Measurements from ENCODE around the gene TCEANC.
"Not testable (repeated sequence)": the region's sequence is repeated elsewhere in the genome, so short reads cannot be mapped to it uniquely, and the experiment has no call there.

The TCEANC gene, protein sequence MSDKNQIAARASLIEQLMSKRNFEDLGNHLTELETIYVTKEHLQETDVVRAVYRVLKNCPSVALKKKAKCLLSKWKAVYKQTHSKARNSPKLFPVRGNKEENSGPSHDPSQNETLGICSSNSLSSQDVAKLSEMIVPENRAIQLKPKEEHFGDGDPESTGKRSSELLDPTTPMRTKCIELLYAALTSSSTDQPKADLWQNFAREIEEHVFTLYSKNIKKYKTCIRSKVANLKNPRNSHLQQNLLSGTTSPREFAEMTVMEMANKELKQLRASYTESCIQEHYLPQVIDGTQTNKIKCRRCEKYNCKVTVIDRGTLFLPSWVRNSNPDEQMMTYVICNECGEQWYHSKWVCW

DNA sequence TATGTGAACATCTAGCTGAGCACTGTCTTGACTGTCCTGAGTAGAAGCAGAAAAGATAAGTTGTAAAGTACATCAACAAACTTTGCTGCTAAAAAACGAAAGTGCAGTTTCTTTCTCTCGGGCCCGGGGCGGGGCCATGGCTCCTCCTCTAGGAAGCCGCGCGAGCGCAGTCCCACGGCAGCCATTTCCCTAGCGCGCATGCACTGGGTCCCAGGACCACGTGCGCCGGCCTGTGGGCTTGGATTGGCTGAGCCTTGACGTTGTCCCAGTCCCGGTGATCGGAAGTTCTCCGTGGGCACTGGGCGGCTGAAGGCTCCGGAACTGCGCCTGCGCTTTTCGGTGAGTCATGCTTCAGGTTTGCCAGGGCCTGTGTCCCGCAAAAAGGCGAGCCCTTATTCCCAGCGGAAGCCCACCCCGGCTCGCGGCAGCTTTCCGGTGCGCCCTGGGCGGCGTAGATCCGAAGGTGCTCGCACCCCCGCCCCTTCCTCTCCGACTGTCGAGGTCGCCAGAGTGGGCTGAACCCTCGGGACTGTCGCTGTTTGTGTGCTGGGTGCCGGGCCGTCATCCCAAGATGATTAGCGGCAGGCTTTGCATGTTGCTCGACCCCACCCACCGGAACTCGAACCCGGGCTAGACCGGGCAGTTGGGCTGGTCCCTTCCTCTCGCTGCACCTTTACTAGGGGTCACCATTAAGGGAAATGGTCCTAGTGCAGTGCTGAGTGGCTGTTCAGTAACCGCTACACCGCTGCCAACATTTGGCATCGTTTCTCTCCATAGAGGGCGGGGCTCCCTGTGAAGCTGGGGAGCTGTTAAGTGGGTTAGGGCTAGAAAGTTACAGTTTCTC is at the start of gene TCEANC:
TSS of gene TCEANC (plus strand) at position 292 of the 844 bp plus-strand sequence. CDS start 9,368 bp downstream, outside the sequence.
- no peaks in the 10 kb centered on the region for H3K36me3 ChIP-seq (ENCODE audit: insufficient read depth, low read length)
- H3K4me1 ChIP-seq (ENCODE audit: insufficient read depth, low read length): no peaks in the 10 kb centered on the region
- no peaks in the 10 kb centered on the region for H3K9me3 ChIP-seq (ENCODE audit: control insufficient read depth, insufficient read depth, low read length)
- peak within 1 kb of the TSS; percentile 62 for H3K9ac ChIP-seq (ENCODE audit: low read depth, low read length)

DNA sequence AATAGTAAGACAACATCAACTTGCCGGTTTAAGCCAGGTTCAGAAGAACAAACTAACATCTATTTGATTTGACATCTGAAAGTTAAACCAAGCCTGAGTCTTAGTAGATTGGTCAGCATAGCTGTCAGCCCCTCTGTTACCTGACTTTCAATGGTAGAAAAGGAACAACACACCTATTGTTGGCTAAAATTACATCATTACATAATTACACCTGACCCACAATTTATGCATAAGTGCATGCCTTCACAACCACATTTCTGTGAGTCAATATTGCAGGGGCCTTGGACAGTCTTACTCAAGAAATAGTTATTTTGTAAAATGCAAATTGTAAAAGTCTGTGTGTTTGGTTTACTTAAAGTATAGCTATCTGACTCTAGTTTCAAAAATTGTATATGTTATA is 47.3 kb upstream of the TCEANC start:
- Histone ChIP-seq H3K9me3 (ENCODE audit: control insufficient read depth, insufficient read depth, low read length) (no peaks in the 10 kb centered on the region), H3K9ac (ENCODE audit: low read depth, low read length) (no peak overlapping the region), H3K36me3 (ENCODE audit: insufficient read depth, low read length) (no peaks in the 10 kb centered on the region), H3K4me1 (ENCODE audit: insufficient read depth, low read length) (peaks cover 9% of the 10 kb centered on the region; the same call in 1 of the 2 replicates)

DNA sequence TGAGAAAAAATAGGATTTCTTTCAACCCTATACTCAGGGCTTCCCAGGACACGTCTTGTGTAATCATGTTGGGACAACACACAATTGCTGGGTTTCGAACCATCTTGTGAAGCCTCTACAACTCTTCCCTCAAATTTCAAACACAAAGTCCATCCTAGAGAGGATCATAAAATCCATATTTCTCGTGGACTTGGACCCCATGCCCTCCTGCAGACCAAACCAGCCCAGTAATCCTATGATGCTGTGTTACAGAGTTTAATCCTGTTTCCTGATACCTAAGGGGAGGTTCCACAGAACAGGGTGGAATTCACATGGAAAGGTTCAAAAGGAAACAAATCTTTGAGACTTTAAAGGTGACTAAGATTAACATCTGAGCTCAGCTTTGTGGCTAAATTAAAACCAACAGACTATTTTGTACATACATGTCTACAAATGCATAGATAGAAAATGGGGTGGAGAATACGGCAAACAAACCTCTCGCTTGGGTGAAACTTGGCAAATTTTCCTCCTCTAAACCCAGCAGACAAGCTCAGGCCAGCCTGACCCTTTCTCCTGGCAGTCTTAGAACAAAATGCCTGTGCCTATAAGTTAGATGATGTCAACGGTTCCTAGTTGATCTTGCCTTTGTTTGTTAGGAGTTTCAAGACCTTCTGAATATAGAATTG is 45.5 kb upstream of the TCEANC start:
- Histone ChIP-seq H3K36me3 (ENCODE audit: insufficient read depth, low read length) (no peaks in the 10 kb centered on the region), H3K9me3 (ENCODE audit: control insufficient read depth, insufficient read depth, low read length) (no peaks in the 10 kb centered on the region), H3K9ac (ENCODE audit: low read depth, low read length) (no peak overlapping the region), H3K4me1 (ENCODE audit: insufficient read depth, low read length) (peaks cover 9% of the 10 kb centered on the region; the same call in 1 of the 2 replicates)

DNA sequence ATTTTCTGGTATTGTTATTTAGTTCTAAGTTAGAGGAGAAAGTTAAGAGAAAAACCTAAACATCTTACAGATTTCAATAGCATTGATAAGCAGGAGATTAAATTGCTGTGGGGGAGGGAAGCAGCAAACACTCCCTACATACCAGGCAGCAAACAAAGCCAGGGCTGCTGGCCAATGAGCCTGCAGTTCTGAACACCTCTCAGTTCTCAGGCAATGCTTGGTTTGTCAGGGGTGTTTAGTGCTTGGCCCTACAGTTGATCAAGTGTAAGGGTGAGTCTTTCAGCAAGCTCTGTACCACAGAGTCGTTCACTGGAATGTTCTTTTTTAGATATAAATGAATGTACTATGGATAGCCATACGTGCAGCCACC is 45.0 kb upstream of the TCEANC start:
- H3K4me1 ChIP-seq (ENCODE audit: insufficient read depth, low read length): peaks cover 9% of the 10 kb centered on the region; the same call in 1 of the 2 replicates
- no peaks in the 10 kb centered on the region for H3K9me3 ChIP-seq (ENCODE audit: control insufficient read depth, insufficient read depth, low read length)
- H3K36me3 ChIP-seq (ENCODE audit: insufficient read depth, low read length): no peaks in the 10 kb centered on the region
- H3K9ac ChIP-seq (ENCODE audit: low read depth, low read length): no peak overlapping the region

DNA sequence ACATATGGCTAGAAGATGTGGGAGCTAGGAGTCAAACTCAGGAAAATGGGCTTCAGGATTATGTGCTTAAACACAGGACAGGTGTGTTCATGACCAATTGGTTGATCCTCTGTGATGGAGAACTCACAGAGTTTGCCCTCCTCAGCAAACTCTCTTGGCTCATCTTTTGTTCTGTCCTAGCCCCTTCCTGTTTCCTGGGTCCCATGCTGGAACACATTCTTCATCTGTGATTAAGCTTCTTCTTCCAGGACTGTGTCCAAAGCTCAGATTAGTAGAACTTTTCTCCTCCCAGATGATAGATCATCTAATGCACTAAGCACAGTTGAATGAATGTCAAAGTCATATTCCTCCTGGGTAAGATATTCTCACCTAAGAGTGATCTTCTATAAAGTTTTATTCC is 38.8 kb upstream of the TCEANC start:
- Histone ChIP-seq H3K9ac (ENCODE audit: low read depth, low read length) (no peak overlapping the region), H3K4me1 (ENCODE audit: insufficient read depth, low read length) (no peaks in the 10 kb centered on the region), H3K9me3 (ENCODE audit: control insufficient read depth, insufficient read depth, low read length) (peaks cover 3% of the 10 kb centered on the region; the same call in 1 of the 2 replicates), H3K36me3 (ENCODE audit: insufficient read depth, low read length) (no peaks in the 10 kb centered on the region)

DNA sequence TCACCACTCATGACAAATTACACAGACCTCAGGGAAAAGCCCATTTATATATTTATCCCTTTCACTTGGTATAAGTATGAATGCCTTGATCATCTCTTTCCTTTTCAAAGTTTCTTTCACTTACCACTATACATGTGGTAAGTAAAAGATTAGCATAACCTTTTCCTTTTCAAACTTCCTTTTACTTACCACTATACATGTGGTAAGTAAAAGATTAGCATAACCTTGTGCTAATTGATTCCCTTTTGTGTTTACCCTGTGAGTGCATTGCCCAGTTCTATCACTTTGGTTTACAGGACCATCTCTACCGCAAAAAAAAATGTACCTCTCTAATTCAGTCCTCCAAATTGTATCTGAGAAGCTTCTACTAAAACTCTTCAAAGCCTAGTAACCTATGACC is 32.7 kb upstream of the TCEANC start:
- Histone ChIP-seq H3K9me3 (ENCODE audit: control insufficient read depth, insufficient read depth, low read length) (peaks cover 6% of the 10 kb centered on the region; the same call in 1 of the 2 replicates), H3K36me3 (ENCODE audit: insufficient read depth, low read length) (no peaks in the 10 kb centered on the region), H3K4me1 (ENCODE audit: insufficient read depth, low read length) (peaks cover 18% of the 10 kb centered on the region), H3K9ac (ENCODE audit: low read depth, low read length) (no peak overlapping the region)

DNA sequence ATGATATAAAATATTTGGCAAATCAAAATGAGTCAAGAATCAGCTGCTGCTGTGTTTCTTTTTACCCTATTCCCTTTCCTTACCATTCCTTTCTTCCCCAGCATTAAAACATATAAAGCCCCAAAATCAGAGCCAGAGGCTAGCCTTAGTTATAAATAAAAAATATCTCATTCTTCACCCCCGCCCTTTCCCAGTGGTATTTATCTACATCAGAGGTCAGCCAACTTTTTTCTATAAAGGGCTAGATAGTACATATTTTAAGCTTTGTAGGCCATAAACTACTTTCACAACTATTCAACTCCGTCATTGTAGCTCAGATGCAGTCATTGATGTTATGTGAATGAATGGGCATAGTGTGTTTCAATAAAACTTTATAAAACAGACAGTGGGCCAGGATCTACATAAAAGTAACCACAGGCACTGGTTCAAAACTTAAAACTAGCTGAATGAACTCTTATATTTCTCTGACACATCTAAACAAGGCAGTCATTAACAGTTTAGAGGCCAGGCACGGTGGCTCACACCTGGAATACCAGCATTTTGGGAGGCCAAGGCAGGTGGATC is 30.5 kb upstream of the TCEANC start:
- Histone ChIP-seq H3K9me3 (ENCODE audit: control insufficient read depth, insufficient read depth, low read length) (peaks cover 6% of the 10 kb centered on the region; the same call in 1 of the 2 replicates), H3K36me3 (ENCODE audit: insufficient read depth, low read length) (no peaks in the 10 kb centered on the region), H3K9ac (ENCODE audit: low read depth, low read length) (no peak overlapping the region), H3K4me1 (ENCODE audit: insufficient read depth, low read length) (peaks cover 18% of the 10 kb centered on the region)

DNA sequence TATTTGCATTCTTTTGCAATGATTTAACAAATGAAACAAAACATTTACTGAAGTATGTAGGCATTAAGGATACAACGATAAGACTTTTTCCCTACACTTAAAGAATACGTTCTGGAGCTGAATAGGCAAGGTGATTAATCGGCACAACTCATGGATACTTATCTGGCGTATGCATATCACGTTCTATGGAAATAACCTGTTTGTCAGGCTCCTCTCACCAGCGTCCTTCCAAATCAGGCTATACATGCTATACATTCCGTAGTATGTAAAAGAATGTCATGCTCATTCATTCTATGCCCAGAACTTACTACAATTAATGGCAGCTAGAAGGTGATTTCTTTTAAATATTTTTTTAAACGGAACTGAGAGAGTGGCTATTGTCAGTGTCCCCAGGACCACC is 25.6 kb upstream of the TCEANC start:
- no peaks in the 10 kb centered on the region for H3K4me1 ChIP-seq (ENCODE audit: insufficient read depth, low read length)
- no peaks in the 10 kb centered on the region for H3K36me3 ChIP-seq (ENCODE audit: insufficient read depth, low read length)
- no peak overlapping the region for H3K9ac ChIP-seq (ENCODE audit: low read depth, low read length)
- H3K9me3 ChIP-seq (ENCODE audit: control insufficient read depth, insufficient read depth, low read length): no peaks in the 10 kb centered on the region

DNA sequence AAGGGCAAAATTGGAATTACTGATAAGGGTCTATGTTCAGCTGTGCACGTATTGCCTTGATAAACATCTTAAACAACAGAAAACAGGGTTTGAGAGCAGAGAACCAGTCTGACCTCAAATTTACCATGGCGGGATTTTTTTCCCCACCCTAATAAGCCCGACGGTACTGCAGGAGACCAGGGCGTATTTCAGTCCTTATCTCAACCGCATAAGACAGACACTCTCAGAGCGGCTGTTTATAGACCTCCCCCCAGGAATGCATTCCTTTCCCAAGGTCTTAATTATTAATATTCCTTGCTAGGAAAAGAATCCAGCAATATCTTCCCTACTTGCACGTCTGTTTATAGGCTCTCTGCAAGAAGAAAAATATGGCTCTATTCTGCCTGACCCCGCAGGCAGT is 15.7 kb upstream of the TCEANC start:
- not testable (repeated sequence) for H3K36me3 ChIP-seq (ENCODE audit: insufficient read depth, low read length); H3K9ac ChIP-seq (ENCODE audit: low read depth, low read length); H3K9me3 ChIP-seq (ENCODE audit: control insufficient read depth, insufficient read depth, low read length); H3K4me1 ChIP-seq (ENCODE audit: insufficient read depth, low read length)

DNA sequence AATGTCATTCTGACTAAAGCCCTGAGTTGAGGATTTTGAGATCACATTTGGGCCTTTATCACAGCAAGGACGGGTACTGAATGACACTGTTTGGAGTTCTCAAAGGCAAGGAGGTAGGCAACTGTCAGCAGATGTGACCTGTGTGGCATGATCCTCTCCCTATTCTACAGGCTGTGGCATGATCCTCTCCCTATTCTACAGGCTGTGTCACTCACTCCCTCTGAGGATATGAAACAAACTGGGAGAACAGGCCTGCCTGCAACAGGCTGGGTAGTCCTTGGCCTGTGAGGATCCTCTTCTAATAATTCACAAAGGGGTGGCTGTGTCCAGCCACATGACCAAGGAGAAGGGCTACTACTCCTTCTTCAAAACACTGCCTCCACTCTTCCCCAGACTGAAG is 14.9 kb upstream of the TCEANC start:
- no peaks in the 10 kb centered on the region for H3K36me3 ChIP-seq (ENCODE audit: insufficient read depth, low read length)
- peaks cover 9% of the 10 kb centered on the region for H3K9me3 ChIP-seq (ENCODE audit: control insufficient read depth, insufficient read depth, low read length)
- no peaks in the 10 kb centered on the region for H3K4me1 ChIP-seq (ENCODE audit: insufficient read depth, low read length)
- no peak overlapping the region for H3K9ac ChIP-seq (ENCODE audit: low read depth, low read length)

DNA sequence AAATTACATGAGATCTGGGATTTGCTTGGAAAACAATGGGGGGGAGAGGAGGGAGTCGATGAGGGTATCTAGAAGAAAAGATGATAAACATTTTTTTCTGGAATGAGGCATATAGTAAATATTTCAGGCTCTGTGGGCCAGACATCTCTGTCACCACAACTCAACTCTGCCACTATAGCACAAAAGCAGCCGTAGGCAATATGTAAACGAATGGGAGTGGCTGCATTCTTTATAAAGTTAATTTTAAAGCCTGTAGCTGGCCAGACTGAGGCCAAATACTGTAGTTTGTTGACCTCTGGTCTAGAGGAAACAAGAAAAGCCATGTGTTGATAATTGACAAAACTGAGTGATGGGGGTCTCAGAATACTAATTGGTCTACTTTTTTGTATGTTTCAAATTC is 14.1 kb upstream of the TCEANC start:
- H3K9me3 ChIP-seq (ENCODE audit: control insufficient read depth, insufficient read depth, low read length): peaks cover 9% of the 10 kb centered on the region

DNA sequence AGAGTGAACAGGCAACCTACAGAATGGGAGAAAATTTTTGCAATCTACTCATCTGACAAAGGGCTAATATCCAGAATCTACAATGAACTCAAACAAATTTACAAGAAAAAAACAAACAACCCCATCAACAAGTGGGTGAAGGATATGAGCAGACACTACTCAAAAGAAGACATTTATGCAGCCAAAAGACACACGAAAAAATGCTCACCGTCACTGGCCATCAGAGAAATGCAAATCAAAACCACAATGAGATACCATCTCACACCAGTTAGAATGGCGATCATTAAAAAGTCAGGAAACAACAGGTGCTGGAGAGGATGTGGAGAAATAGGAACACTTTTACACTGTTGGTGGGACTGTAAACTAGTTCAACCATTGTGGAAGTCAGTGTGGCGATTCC is 11.3 kb upstream of the TCEANC start:
- H3K4me1 ChIP-seq (ENCODE audit: insufficient read depth, low read length); H3K9ac ChIP-seq (ENCODE audit: low read depth, low read length); H3K9me3 ChIP-seq (ENCODE audit: control insufficient read depth, insufficient read depth, low read length); H3K36me3 ChIP-seq (ENCODE audit: insufficient read depth, low read length): not testable (repeated sequence)

More for the DNA sequence above, 14.1 kb upstream of the TCEANC start:
- Histone ChIP-seq H3K9ac (ENCODE audit: low read depth, low read length) (no peak overlapping the region), H3K4me1 (ENCODE audit: insufficient read depth, low read length) (no peaks in the 10 kb centered on the region), H3K36me3 (ENCODE audit: insufficient read depth, low read length) (no peaks in the 10 kb centered on the region)

DNA sequence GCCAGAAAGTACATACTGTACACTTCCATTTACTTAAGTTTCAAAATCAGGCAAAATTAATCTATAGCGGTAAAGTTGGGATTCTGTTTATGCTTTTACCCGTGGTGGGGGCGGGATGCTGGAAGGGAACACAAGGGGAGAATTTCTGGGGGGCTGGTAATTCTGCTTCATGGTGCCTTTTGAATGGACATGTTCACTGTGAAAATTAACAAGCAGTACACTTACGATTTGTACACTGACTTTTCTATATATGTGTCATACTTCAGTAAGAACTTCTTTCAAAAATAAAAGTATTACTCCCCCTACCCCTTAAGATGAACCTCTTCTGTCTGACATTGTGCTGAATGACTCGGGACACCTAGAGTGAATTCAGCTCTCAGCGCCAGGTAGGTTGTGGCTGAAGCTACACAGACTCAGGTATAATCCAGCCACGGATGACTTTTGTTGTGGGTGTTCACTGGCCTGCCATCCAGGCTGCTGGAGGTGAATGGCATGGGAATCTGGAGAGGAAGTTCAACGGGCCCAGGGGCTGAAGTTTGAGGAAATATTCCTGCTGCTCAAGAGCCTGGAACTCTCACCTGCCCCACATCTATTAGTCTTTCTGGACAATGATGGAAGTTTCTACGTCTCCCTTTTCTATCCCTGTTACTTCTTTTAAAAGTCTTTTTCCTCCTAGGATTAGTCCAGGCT is 7.3 kb upstream of the TCEANC start:
- Histone ChIP-seq H3K9ac (ENCODE audit: low read depth, low read length) (no peak overlapping the region; the same call in 1 of the 2 replicates), H3K36me3 (ENCODE audit: insufficient read depth, low read length) (no peaks in the 10 kb centered on the region), H3K4me1 (ENCODE audit: insufficient read depth, low read length) (no peaks in the 10 kb centered on the region; the same call in 1 of the 2 replicates), H3K9me3 (ENCODE audit: control insufficient read depth, insufficient read depth, low read length) (no peaks in the 10 kb centered on the region)

DNA sequence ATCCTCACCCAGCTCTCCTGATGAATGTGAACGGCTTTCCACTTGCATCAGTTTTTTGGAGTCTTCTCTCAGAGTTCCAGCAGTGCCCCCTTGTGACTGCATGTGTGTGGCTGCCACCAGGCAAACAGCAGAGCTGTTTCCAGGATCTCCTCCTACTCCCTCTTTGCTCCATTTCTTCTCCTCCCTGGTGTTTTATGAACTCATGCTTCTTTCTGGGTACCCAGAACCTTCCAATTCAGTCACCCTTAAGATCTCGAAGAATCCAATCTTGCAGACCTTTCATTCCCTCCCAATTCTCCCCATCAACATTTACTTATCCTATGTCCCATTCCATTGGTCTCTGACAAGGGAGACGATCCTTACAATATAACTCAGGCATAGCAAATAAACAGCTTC is 6.8 kb upstream of the TCEANC start:
- Histone ChIP-seq H3K4me1 (ENCODE audit: insufficient read depth, low read length) (no peaks in the 10 kb centered on the region; the same call in 1 of the 2 replicates), H3K9ac (ENCODE audit: low read depth, low read length) (no peak overlapping the region), H3K36me3 (ENCODE audit: insufficient read depth, low read length) (no peaks in the 10 kb centered on the region), H3K9me3 (ENCODE audit: control insufficient read depth, insufficient read depth, low read length) (no peaks in the 10 kb centered on the region)

All from ES-I3 (cell line).